GM10266 (cell line): ENCODE results near the gene PIK3C2A.
"Not testable (repeated sequence)": the region's sequence is repeated elsewhere in the genome, so short reads cannot be mapped to it uniquely, and the experiment has no call there.

Experiments used
- DNase-seq: peaks from one replicate; pipeline ENCODE4 v3.0.0; 2012; ENCODE audit errors: extremely low spot score
- CTCF ChIP-seq: IDR thresholded peaks from 2 replicates; pipeline ENCODE4 v1.5.1; 2012; ENCODE audit warnings: mild to moderate bottlenecking, low read depth; ENCODE audit not compliant: control insufficient read depth, insufficient read depth; ENCODE audit errors: missing control alignments

PIK3C2A gene

DNA sequence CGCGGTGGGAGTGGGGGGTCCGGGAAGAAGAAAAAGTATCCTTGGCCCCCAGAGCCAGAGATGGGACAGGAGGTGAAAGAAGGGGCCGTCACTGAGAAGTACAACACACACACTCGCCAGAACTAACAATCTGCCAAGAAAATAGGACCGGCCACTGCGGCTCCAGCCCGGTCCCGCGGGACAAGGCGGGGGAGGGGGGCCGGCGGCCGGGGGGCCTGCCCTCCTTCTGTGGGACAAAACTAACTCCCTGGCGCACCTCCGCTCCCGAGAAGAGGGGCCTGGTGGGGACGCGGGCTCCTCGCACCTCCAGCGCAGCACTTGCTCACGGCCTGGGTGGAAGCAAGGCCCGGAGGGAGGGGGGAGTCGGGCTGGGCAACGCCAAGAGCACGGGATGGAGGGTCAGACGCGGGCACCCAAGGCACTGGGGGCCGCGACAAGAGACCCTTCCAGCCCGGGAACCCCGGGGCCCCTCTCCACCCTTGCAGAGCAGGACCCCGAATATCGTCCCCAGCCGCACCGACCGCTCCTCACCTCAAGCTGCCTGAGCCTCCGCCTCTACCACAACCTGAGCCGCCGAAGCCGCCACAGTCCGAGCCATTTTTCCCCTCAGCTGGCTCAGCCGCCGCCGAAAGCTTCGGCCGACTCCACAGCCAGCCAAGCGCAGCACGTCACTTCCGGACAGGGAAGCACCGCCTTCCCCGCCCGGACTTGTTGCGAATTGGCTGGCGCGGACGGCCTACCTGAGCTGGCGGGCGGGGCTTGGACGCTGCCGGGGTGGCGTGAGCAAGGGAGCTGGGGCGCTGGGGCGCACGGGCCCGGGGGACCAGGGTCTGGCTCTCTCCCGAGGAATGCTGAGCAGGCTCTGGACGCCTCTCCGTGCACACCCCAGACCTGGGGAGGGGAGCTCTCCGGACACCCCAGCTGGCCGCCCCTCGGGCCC lies at the start of gene PIK3C2A:
TSS of gene PIK3C2A (minus strand) at position 670 of the 940 bp plus-strand sequence. CDS start 38,245 bp downstream, outside the sequence.
- DNase-seq, result peak; percentile 94
- no peak for TF ChIP-seq CTCF

GRCh38 chr11:17257196-17257595 lies 49.4 kb upstream of the PIK3C2A start:
- DNase-seq, result no peak

DNA sequence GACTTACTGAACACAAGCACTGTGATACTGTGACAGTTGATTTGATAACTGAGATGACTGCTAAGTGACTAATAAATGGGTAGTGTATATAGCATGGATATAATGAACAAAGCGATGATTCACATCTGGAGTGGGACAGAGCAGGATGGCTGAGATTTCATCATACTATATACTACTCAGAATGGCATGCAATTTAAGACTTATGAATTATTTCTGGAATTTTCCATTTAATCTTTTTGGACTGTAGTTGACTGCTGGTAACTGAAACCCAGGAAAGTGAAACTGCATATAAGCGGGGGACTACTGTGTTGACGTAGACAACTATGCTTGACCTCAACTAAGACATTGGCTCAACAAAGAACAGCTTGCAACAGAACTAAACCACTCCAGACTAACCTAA lies 48.7 kb upstream of the PIK3C2A start:
- no peak for DNase-seq
- no peak for TF ChIP-seq CTCF

More at GRCh38 chr11:17257196-17257595, 49.4 kb upstream of the PIK3C2A start:
- no peak for TF ChIP-seq CTCF

GRCh38 chr11:17252704-17253103 lies 44.9 kb upstream of the PIK3C2A start:
- DNase-seq, result no peak
- no peak for TF ChIP-seq CTCF

DNA sequence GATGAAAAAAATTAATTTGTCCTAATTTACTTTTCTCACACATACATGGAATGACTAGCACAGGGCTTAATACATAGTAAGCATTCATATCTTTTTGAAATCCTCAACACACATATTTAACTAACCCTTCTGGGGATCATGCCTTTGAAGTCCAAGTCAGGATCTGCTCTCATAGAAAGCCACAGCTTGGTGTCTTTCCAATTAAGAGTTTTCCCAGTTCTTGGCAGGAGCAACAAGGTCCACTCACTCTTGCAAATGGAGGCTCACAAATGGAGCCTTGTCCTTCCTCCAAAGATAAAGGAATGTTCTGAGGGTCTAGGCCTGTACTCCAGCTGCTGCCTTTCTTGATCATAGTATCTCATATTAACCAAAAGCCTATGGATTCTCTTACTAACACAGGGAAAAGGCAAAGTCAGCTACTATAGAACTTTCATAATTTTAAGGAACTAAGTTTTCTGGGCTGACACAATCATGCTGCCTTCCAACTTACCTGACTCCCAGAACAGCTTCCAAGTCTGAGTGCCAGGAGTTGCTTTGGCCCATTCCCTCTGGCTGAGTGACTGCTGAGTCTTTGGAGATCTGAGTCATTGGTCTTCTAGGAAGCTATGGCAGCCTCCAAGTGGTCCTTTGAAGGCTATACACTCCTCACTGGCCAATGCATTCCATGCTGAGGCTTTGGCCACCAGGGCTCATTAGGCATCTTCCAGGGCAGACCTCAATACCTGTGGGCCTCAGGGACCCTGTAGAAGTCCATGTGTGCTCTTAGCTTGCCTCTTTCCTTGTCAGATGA lies 43.0 kb upstream of the PIK3C2A start:
- DNase-seq, result no peak
- no peak for TF ChIP-seq CTCF

DNA sequence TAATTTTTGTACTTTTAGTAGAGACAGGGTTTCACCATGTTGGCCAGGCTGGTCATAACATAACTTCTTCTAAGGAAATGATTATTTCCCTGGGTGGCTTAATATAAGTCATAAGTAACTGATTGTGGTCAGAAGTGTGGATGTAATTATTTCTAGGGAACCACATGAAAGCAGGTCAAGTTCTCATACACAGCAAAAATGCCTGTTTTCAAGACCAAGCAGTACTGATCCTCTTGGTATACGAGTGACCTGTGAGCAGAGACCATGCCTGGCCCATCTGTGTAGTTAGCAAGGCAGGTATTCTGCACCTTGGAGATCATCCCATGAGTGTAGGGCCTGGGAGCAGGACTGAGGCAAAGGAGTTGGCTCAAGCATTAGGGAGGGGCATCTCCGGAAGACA lies 36.3 kb upstream of the PIK3C2A start:
- DNase-seq, result no peak
- TF ChIP-seq CTCF, result no peak

DNA sequence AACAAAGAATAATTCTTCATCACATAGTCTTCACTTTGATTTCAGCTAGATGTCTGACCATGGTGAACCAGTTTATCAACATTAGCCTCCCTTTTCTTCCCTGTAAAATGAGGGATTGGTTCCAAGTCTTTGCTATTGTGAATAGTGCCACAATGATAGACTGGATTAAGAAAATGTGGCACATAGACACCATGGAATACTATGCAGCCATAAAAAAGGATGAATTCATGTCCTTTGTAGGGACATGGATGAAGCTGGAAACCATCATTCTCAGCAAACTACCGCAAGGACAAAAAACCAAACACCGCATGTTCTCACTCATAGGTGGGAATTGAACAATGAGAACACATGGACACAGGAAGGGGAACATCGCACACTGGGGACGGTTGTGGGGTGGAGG lies 35.2 kb upstream of the PIK3C2A start:
- not testable (repeated sequence) for DNase-seq
